HK-2 (cell line): ENCODE results near the gene ECI2.
"Not testable (repeated sequence)": the region's sequence is repeated elsewhere in the genome, so short reads cannot be mapped to it uniquely, and the experiment has no call there.

ENCODE experiments used
- DNase-seq: peaks from one replicate; pipeline ENCODE4 v3.0.0-alpha.2; 2018; ENCODE audit not compliant: unreplicated experiment

ECI2 gene

GRCh38 chr6:4102687-4103244 lies 32.6 kb downstream of the ECI2 start:
- no peak for DNase-seq

- no peak for DNase-seq
Observed at GRCh38 chr6:4101298-4101697, 34.1 kb downstream of the ECI2 start.

GRCh38 chr6:4100655-4101054 lies 34.7 kb downstream of the ECI2 start:
- DNase-seq = no peak

GRCh38 chr6:4093288-4093687 lies 42.1 kb downstream of the ECI2 start:
- no peak for DNase-seq

GRCh38 chr6:4091941-4092340 lies 43.4 kb downstream of the ECI2 start:
- DNase-seq = no peak

- not testable (repeated sequence) for DNase-seq
Observed at GRCh38 chr6:4090043-4090442, 45.3 kb downstream of the ECI2 start.

GRCh38 chr6:4088704-4089103 lies 46.7 kb downstream of the ECI2 start:
- DNase-seq = no peak

- no peak for DNase-seq
Observed at GRCh38 chr6:4085332-4085700, 50.1 kb downstream of the ECI2 start.

- DNase-seq = no peak
Observed at GRCh38 chr6:4084444-4085331, 50.7 kb downstream of the ECI2 start.

GRCh38 chr6:4078691-4079471 lies 56.5 kb downstream of the ECI2 start, which contains the start of gene FAM217A:
Gene FAM217A, minus strand, starts transcription at chr6:4079137. Its CDS starts 1,723 bp downstream, at chr6:4077414.
- DNase-seq = no peak

GRCh38 chr6:4074478-4075235 lies 60.7 kb downstream of the ECI2 start:
- no peak for DNase-seq

- DNase-seq = no peak
Observed at GRCh38 chr6:4071330-4071729, 64.0 kb downstream of the ECI2 start.

GRCh38 chr6:4069199-4069598 lies 66.2 kb downstream of the ECI2 start:
- DNase-seq = no peak

GRCh38 chr6:4067673-4068072 lies 67.7 kb downstream of the ECI2 start:
- DNase-seq = no peak

- no peak for DNase-seq
Observed at GRCh38 chr6:4066029-4066755, 69.2 kb downstream of the ECI2 start.
